ENCODE data around the gene MAP2K3. TPM values are rescaled to one million over a fixed set of nuclear protein-coding genes. Genes with fewer than 3 reads are reported as not detected.

Gene MAP2K3
- total RNA-seq, 4 donors from 2014 or later, result 44.4 to 148 (median 59.6) TPM

DNA sequence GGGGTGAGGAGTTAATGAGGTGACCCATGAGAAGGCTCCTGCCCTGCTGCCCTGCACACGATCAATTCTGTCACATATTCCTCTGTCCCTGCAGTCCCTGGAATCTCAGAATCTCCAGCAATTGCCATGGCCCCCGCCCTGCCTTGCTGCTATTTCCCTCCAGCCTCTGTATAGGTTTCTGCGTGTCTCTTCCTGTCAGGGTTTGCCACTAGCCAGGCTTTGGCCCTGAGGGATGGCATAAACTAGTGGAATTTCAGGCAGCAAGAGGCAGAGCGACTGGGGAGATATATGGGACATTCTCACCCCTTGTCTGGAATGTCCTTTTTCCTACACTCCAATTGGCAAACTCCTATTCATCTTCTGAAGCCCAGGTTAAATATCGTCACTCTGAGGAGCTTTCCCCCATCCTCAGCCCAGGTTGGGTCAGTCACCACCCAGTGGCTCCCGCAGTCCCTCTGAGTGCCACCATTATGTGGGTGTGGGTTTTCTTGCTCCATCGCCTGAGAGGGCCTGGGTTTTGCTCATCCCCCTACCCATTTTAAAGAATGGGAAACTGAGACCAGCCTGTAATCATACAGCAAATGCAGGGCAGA, 15.8 kb upstream of the MAP2K3 start:
- Histone ChIP-seq H3K4me1 (no peaks in the 10 kb centered on the region), H3K27me3 (no peaks in the 10 kb centered on the region), H3K9me3 (no peaks in the 10 kb centered on the region), H3K4me3 (no peak overlapping the region), H3K27ac (no peak overlapping the region), H3K36me3 (no peaks in the 10 kb centered on the region)
- in situ Hi-C loops (cut with MboI; ENCODE audit: low pct_ligation_motif_present in 1 of 4, low pct_unique_long_range_greater_than_20kb in 1 of 4, low sequenced_read_pairs in 3 of 4), result loop anchor here in 2 of 4 donors (10.0 to 25.0 kb wide), 2 partner anchors 144 to 244 kb away; partner anchors contain the start of gene DHRS7B (in 1 of the 2)
- intact Hi-C loops (cut with DNase I; ENCODE audit: low total_unique reads), result no loop called here
- no peak for TF ChIP-seq CTCF (IDR thresholded peaks at IDR 0.05)
- TF ChIP-seq POLR2AphosphoS5 (IDR thresholded peaks at IDR 0.05), result no peak
- no peak for TF ChIP-seq EP300 (IDR thresholded peaks at IDR 0.05; ENCODE audit: low read depth)
- TF ChIP-seq POLR2A (IDR thresholded peaks at IDR 0.05), result no peak
- DNase-seq, result no peak
- WGBS, 2 donors (ENCODE audit: low coverage in 1 of 2), result 90% methylated on average over 7 of the region's 7 CpGs; no CpG with 5 or more reads in 1 of the 2 donors

DNA sequence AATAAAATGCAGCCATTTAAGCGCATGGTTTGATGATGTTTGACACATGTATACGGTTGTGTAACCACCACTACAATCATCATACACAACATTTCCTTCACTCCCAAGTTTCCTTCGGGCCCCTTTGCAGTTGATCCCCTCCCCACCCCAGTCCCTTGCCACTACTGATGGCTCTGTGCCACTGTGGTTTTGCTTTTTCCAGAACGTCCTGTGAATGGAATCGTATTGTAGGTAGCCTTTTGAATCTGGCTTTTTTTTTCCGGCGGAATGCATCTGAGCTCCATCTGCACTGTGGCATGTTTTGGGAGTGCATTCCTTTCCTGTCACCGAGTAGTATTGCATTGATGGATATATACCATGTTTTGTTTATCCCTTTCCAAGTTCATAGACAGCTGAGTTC, 15.1 kb upstream of the MAP2K3 start:
- no peak for TF ChIP-seq EP300 (IDR thresholded peaks at IDR 0.05; ENCODE audit: low read depth)
- no peak for TF ChIP-seq CTCF (IDR thresholded peaks at IDR 0.05)
- no peak for TF ChIP-seq POLR2AphosphoS5 (IDR thresholded peaks at IDR 0.05)
- TF ChIP-seq POLR2A (IDR thresholded peaks at IDR 0.05), result no peak
- no peaks in the 10 kb centered on the region for H3K27me3 ChIP-seq
- in situ Hi-C loops (cut with MboI; ENCODE audit: low pct_ligation_motif_present in 1 of 4, low pct_unique_long_range_greater_than_20kb in 1 of 4, low sequenced_read_pairs in 3 of 4) (loop anchor here in 2 of 4 donors (10.0 to 25.0 kb wide), 2 partner anchors 145 to 243 kb away; partner anchors contain the start of gene DHRS7B (in 1 of the 2)), intact Hi-C loops (cut with DNase I; ENCODE audit: low total_unique reads) (no loop called here)
- no peaks in the 10 kb centered on the region for H3K4me1 ChIP-seq
- no peak overlapping the region for H3K4me3 ChIP-seq
- DNase-seq, result no peak
- no peaks in the 10 kb centered on the region for H3K36me3 ChIP-seq
- H3K27ac ChIP-seq, result no peak overlapping the region
- 48 to 49% methylated on average over 7 to 8 of the region's 8 CpGs for WGBS, 2 donors (ENCODE audit: low coverage in 1 of 2)
- H3K9me3 ChIP-seq, result no peaks in the 10 kb centered on the region

DNA sequence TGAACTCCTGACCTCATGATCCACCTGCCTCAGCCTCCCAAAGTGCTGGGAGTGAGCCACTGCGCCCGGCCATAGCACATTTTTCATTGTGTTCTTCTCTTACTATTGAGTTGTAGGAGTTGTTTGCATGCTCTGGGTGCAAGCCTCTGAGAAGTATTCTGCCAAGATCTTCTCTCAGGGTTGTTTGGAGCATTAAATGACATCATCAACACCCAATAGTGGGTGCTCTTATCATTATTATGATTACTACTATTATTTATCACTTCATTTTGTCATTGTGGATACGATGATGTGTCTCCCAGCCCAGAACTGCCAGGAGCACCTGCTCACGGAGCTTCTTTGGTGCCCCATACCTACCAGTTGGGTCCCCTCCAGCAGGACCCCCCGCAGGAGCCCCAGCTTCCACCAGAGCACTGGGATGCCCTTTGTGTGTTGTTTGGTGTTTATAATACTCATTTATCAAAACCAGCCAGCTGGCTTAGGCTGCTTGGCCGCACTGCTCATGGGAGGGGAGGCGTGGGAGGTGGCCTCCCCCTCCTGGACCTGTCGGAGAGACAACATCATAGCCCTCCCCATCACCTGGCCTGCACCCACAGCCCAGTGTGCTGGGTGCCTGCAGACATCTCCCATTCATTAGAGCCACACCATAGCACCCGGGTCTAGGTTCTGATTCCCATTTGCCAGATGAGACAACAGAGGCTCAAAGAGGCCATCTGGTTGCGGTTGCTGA, 12.9 kb upstream of the MAP2K3 start:
- in situ Hi-C loops (cut with MboI; ENCODE audit: low pct_ligation_motif_present in 1 of 4, low pct_unique_long_range_greater_than_20kb in 1 of 4, low sequenced_read_pairs in 3 of 4) (loop anchor here in 3 of 4 donors (10.0 to 25.0 kb wide), 2 partner anchors 57 to 241 kb away; partner anchors contain the start of gene TMEM11 (in 2 of the 3)), intact Hi-C loops (cut with DNase I; ENCODE audit: low total_unique reads) (no loop called here)
- H3K4me3 ChIP-seq, result no peak overlapping the region
- TF ChIP-seq POLR2AphosphoS5 (IDR thresholded peaks at IDR 0.05), result no peak
- no peak for TF ChIP-seq POLR2A (IDR thresholded peaks at IDR 0.05)
- TF ChIP-seq CTCF (IDR thresholded peaks at IDR 0.05), result no peak
- TF ChIP-seq EP300 (IDR thresholded peaks at IDR 0.05; ENCODE audit: low read depth), result no peak
- DNase-seq, result no peak
- no peaks in the 10 kb centered on the region for H3K27me3 ChIP-seq
- WGBS, 2 donors (ENCODE audit: low coverage in 1 of 2), result 81 to 92% methylated on average over 3 to 10 of the region's 10 CpGs
- H3K36me3 ChIP-seq, result no peaks in the 10 kb centered on the region
- H3K9me3 ChIP-seq, result no peaks in the 10 kb centered on the region
- H3K27ac ChIP-seq, result no peak overlapping the region
- H3K4me1 ChIP-seq, result peaks cover 6 to 13% (median 12%) of the 10 kb centered on the region in 4 donors

DNA sequence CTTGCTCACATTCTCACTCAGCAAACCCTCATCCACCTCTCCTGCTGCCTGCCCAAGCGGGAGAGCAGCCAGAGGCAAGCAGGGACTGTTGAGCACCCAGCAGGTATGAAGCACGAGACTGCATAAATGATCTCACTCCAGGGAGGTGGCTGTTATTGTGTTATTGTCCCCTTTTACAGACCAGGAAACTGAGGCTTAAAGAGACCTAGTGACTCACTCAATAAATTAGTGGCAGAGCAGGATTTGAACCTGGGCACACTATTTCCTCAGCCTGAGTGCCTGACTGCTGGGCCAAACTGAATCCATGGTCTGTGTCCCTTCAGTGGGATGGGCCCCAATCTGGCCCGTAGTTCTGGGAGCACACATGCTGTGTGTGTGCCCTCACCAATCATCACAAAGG, 12.3 kb upstream of the MAP2K3 start:
- TF ChIP-seq EP300 (IDR thresholded peaks at IDR 0.05; ENCODE audit: low read depth) (no peak), POLR2A (IDR thresholded peaks at IDR 0.05) (no peak), CTCF (IDR thresholded peaks at IDR 0.05) (no peak), POLR2AphosphoS5 (IDR thresholded peaks at IDR 0.05) (no peak)
- no peak for DNase-seq
- H3K27ac ChIP-seq, result no peak overlapping the region
- H3K27me3 ChIP-seq, result no peaks in the 10 kb centered on the region
- peaks cover 6 to 13% (median 12%) of the 10 kb centered on the region in 4 donors for H3K4me1 ChIP-seq
- H3K9me3 ChIP-seq, result no peaks in the 10 kb centered on the region
- in situ Hi-C loops (cut with MboI; ENCODE audit: low pct_ligation_motif_present in 1 of 4, low pct_unique_long_range_greater_than_20kb in 1 of 4, low sequenced_read_pairs in 3 of 4), result loop anchor here in 3 of 4 donors (10.0 to 25.0 kb wide), 2 partner anchors 57 to 240 kb away; partner anchors contain the start of gene TMEM11 (in 2 of the 3)
- H3K36me3 ChIP-seq, result no peaks in the 10 kb centered on the region
- intact Hi-C loops (cut with DNase I; ENCODE audit: low total_unique reads), result no loop called here
- 88% methylated on average over 3 of the region's 3 CpGs; no CpG with 5 or more reads in 1 of the 2 donors for WGBS, 2 donors (ENCODE audit: low coverage in 1 of 2)
- no peak overlapping the region for H3K4me3 ChIP-seq

All from transverse colon (tissue), 4 donors.